Activated T-helper 1 cell treated with anti-CD3 and anti-CD28 coated beads, Interleukin-12 subunit alpha, Interleukin-12 subunit beta, Interleukin-2, Interleukin-4 antibody, amounts not matched to agents 30 ng/mL and 10 ng/mL and 1 ng/mL, durations not matched to agents 14 hours and 24 hours and 36 hours (primary cell): ENCODE data around the gene OR4M1. TPM values are rescaled to one million over a fixed set of nuclear protein-coding genes. Genes with fewer than 3 reads are reported as not detected.

ENCODE experiments used
- total RNA-seq: library from RNA; stranded (reverse); gene quantifications from 2 replicates; pipeline ENCODE4 v1.2.3, GENCODE V29; 2022

Gene OR4M1
- total RNA-seq, 1 donor from 2014 or later = not detected

Other genes with a start within 250 kb of the OR4M1 start
- gene OR11H2, start 59.6 kb upstream of the OR4M1 start, total RNA-seq = not detected in 2 replicates
- gene OR4Q3, start 29.9 kb upstream of the OR4M1 start, total RNA-seq = not detected in 2 replicates
- gene OR4N2, start 30.3 kb downstream of the OR4M1 start, total RNA-seq = not detected in 2 replicates
- gene OR4K2, start 101.6 kb downstream of the OR4M1 start, total RNA-seq = not detected in 2 replicates
- not detected in 2 replicates for gene OR4K5, start 147.1 kb downstream of the OR4M1 start, total RNA-seq
- not detected in 2 replicates for gene OR4K1, start 157.4 kb downstream of the OR4M1 start, total RNA-seq
- not detected in 2 replicates for gene OR4K15, start 202.1 kb downstream of the OR4M1 start, total RNA-seq
- gene OR4Q2, start 228.7 kb downstream of the OR4M1 start, total RNA-seq = not detected in 2 replicates
- not detected in 2 replicates for gene OR4K14, start 245.8 kb downstream of the OR4M1 start, total RNA-seq